H1 (cell line): ENCODE data around the gene HMCES. TPM values are rescaled to one million over a fixed set of nuclear protein-coding genes. Genes with fewer than 3 reads are reported as not detected.

ENCODE experiments used
- BACH1 ChIP-seq: IDR thresholded peaks from 2 replicates; pipeline ENCODE4 v1.6.1; 2012; ENCODE audit warnings: low read length, improper control_type of control experiment
- GTF2F1 ChIP-seq: IDR thresholded peaks from 2 replicates; pipeline ENCODE4 v1.6.1; 2012; ENCODE audit warnings: low read depth, low read length, improper control_type of control experiment, borderline replicate concordance
- POLR2A ChIP-seq, 2 experiments: IDR thresholded peaks; 1 replicate in 1 of 2; 2 replicates in 1 of 2; pipeline ENCODE4 v1.6.1; 2011; ENCODE audit warnings: low read depth in 2 of 2, low read length in 2 of 2, mild to moderate bottlenecking in 2 of 2; ENCODE audit errors: control extremely low read depth in 1 of 2
- POLR2AphosphoS5 ChIP-seq: IDR thresholded peaks from 2 replicates; pipeline ENCODE4 v1.6.1; 2011; ENCODE audit warnings: low read depth, low read length
- SIRT6 ChIP-seq: IDR thresholded peaks from one replicate; pipeline ENCODE4 v1.7.1; 2012; ENCODE audit warnings: low read length, inconsistent platforms
- YY1 ChIP-seq: IDR thresholded peaks from 2 replicates; pipeline ENCODE4 v1.6.1; 2011; ENCODE audit warnings: low read depth, mild to moderate bottlenecking, low read length
- polyA plus RNA-seq, 7 experiments: library from polyadenylated mRNA; depleted of rRNA in 3 of 7; stranded (reverse) in 5 of 7; unstranded in 2 of 7; fragments of >200 nt in 5 of 7; fragments of 200-250 nt in 2 of 7; gene quantifications; 1 replicate in 5 of 7; 2 replicates in 1 of 7; 4 replicates in 1 of 7; pipeline versions ENCODE4 v1.2.1 to v1.2.3, GENCODE V29; 2011 to 2013; ENCODE audit warnings: missing spikeins in 2 of 7, mixed read lengths in 2 of 7
- total RNA-seq: library from RNA; stranded (reverse); fragmentation: NEBNext Ultra II Directional; extraction: Animal tissue kit (Norgen Biotek cat#: 25700); gene quantifications from 2 replicates; pipeline ENCODE4 v1.2.1, GENCODE V29; 2021

Gene HMCES
- total and polyA plus RNA-seq, 2 of the 8 experiments (the other 6 are each of a cell fraction or from before 2014, with no cell fraction given): 27.6 to 49.5 TPM

GRCh38 chr3:129313665-129314385 lies 35.2 kb downstream of the HMCES start (continued):
- TF ChIP-seq POLR2A (IDR thresholded peaks at IDR 0.05; ENCODE audit: control extremely low read depth in 1 of 2, low read depth in 2 of 2, low read length in 2 of 2) (peak in 1 of 2 experiments; percentile 97; a peak in 2 of 3 replicates), POLR2AphosphoS5 (peak; percentile 98), BACH1 (no peak), GTF2F1 (no peak), YY1 (no peak), SIRT6 (peak; percentile 76)
